ENCODE measurements around the gene PDE8A.
A peak's percentile ranks its signal among the peaks of the same experiment; 100 is the strongest.

Gene PDE8A

GRCh38 chr15:85062560-85062959 lies 80.9 kb downstream of the PDE8A start:
- no peak for DNase-seq (ENCODE audit: extremely low spot score, insufficient read length, low read depth)
- no peak for FAIRE-seq

- FAIRE-seq (no peak), DNase-seq (ENCODE audit: extremely low spot score, insufficient read length, low read depth) (no peak)
Measured at GRCh38 chr15:85063088-85063487, 81.4 kb downstream of the PDE8A start.

DNA sequence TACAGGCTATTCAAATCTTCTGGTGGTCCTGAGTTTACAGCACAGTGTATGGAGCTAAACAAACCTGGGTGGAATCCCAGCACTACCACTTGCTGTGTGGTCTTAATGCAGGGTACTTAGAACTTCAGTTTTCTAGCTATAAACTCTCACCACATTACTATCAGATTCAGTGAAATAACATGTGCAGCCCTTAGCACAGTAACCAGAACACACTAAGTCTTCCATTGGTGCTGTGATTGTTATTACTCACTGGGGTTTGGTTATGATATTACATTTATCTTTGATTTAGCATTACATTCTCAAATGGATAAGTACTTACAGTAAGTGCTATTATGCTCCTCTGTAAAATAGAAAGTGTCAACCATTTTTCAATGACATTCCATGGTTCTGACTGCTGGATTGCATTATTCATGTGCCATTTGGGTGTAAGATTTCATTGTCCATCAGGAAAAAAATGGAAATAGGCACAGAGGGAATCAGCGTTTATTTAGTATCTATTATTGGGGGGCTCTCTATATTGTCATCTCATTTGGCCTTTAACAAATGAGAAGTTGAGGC lies 81.9 kb downstream of the PDE8A start:
- DNase-seq (ENCODE audit: extremely low spot score, insufficient read length, low read depth) (no peak), FAIRE-seq (no peak)

- FAIRE-seq (no peak), DNase-seq (ENCODE audit: extremely low spot score, insufficient read length, low read depth) (no peak)
Measured at GRCh38 chr15:85064710-85065109, 83.1 kb downstream of the PDE8A start.

DNA sequence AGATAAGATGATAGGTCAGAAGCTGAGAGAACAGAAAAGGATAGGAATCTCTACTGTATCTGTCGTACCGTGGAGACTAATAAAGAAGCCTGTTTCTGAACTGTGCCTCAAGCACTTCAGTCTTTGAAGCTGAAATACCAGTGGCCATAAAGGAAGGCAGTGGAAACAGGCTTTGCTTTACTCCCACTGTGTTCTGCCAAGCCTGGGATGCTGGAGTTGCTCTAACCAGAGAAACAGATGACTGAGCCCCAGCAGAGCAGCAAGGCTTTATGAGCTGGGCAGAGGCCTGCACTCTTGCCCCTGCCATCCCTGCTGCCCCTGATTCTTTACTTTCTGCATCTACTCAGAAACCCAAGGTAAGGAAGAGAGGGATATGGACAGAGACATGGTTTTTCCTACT lies 89.4 kb downstream of the PDE8A start:
- DNase-seq (ENCODE audit: extremely low spot score, insufficient read length, low read depth) (no peak), FAIRE-seq (no peak)

GRCh38 chr15:85071504-85071903 lies 89.8 kb downstream of the PDE8A start:
- FAIRE-seq (no peak), DNase-seq (ENCODE audit: extremely low spot score, insufficient read length, low read depth) (no peak)

DNA sequence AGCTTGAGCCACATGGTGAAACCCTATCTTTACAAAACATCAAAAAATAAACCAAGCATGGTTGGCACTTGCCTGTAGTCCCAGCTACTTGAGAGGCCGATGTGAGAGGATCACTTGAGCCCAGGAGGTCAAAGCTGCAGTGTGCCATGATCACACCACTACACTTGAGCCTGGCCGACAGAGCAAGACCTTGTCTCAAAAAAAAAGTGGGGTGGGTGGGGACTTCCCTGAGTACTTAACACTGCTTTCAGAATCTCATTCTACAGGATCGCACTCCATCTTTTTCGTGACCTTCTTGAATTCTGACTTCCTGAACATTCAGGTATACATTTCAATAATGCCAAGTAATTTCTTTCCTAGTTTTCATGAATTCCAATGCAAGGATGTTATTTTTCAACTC lies 91.3 kb downstream of the PDE8A start:
- DNase-seq (ENCODE audit: extremely low spot score, insufficient read length, low read depth), result no peak
- no peak for FAIRE-seq

- DNase-seq (ENCODE audit: extremely low spot score, insufficient read length, low read depth), result no peak
- FAIRE-seq, result peak; percentile 42
Measured at GRCh38 chr15:85073556-85074194, 92.0 kb downstream of the PDE8A start.

- no peak for FAIRE-seq
- DNase-seq (ENCODE audit: extremely low spot score, insufficient read length, low read depth), result no peak
Measured at GRCh38 chr15:85086855-85087254, 105.2 kb downstream of the PDE8A start.

GRCh38 chr15:85088300-85088699 lies 106.6 kb downstream of the PDE8A start:
- no peak for FAIRE-seq
- no peak for DNase-seq (ENCODE audit: extremely low spot score, insufficient read length, low read depth)

- FAIRE-seq, result no peak
Measured at GRCh38 chr15:85089929-85090597, 108.4 kb downstream of the PDE8A start.

DNA sequence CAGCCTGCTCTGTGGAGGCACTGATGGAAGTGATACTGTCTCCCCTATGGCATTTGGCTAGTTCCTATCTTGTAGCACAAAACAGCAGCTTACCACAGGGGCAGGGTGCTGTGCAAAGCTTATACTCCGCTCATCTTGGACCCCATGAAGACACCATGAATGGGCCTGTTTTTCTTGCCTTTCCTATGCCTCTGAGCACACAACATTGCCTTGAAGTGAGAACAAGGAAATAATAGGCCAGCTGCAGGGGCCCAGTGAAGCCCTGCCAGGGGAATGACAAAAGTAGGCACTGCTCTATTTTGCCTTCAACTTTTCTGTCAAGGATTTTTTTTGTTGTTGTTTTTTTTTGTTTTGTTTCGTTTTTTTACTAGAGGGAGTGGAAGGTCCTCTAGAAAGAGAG lies 110.3 kb downstream of the PDE8A start:
- FAIRE-seq (no peak), DNase-seq (ENCODE audit: extremely low spot score, insufficient read length, low read depth) (no peak)

More at GRCh38 chr15:85089929-85090597, 108.4 kb downstream of the PDE8A start:
- DNase-seq (ENCODE audit: extremely low spot score, insufficient read length, low read depth), result no peak

DNA sequence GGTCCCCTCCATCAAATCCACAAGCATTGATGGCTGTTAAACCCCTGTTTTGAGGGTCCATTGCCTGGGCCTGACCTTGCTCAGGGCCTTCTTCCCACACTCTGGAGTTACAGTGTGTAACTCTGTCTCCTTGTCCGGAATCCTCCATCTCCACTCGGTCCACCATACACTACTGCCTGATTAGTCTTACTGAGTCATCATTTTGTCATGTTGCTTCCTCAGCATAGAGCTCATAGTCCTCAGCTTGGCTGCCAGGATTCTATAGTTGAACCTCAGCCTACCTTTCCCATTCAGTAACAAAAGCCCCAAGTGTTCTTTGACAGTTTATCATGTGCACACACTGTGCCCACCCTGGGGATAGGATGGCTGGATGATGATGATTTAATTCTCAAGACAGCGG lies 113.0 kb downstream of the PDE8A start:
- no peak for FAIRE-seq
- DNase-seq (ENCODE audit: extremely low spot score, insufficient read length, low read depth), result no peak

GRCh38 chr15:85095566-85095965 lies 113.9 kb downstream of the PDE8A start:
- no peak for FAIRE-seq
- no peak for DNase-seq (ENCODE audit: extremely low spot score, insufficient read length, low read depth)

GRCh38 chr15:85097250-85097649 lies 115.6 kb downstream of the PDE8A start:
- DNase-seq (ENCODE audit: extremely low spot score, insufficient read length, low read depth) (no peak), FAIRE-seq (no peak)

- no peak for DNase-seq (ENCODE audit: extremely low spot score, insufficient read length, low read depth)
- FAIRE-seq, result no peak
Measured at GRCh38 chr15:85097725-85098124, 116.1 kb downstream of the PDE8A start.

DNA sequence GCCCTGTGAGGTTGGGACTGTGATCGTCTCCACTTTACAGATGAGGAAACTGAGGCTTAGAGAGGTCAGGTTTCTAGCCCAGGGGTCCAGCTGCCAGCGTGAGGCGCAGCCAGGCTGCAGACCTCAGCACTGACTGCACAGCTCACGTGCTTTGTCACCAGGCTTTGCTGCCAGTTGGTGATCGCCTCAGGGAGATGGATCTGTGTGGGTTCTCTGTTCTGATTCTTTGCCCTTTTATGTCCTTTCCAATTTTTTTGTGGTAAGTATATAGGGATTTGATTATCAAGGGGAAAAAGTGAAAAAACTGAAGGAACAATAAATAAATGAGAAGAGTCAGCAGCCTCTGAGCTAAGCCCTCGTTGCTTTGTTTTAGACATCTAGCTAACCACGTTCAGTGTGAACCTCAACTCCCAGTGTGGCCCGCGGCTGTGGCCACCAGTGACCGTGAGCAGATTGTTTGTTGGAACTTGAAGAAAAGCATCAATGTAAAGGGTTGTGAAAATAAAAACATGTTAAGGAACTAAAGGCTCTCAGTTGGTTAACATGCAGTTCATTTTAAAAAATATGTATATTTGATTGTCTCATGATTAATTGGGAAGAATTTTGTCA lies 117.6 kb downstream of the PDE8A start:
- DNase-seq (ENCODE audit: extremely low spot score, insufficient read length, low read depth) (no peak), FAIRE-seq (no peak)

- no peak for FAIRE-seq
- no peak for DNase-seq (ENCODE audit: extremely low spot score, insufficient read length, low read depth)
Measured at GRCh38 chr15:85100186-85100937, 118.7 kb downstream of the PDE8A start.

DNA sequence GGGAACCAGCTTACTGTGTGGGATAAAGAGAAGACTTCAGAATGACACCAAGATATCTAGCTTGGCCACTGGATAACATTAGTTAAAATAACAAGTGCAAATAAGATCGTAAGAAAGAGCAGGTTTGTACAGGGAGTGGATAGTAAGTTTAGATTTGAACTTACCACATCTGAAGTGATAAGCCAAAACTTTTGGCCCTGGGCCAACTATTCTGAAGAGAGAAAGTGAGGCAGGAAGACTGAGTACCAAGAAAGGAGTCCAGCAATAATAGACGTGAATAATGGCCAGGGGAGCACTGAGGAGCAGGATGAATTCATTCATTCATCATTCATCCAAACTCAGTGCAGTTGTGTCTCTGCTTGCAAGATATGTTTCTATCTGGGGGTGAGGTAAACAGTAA lies 122.9 kb downstream of the PDE8A start:
- no peak for FAIRE-seq

DNA sequence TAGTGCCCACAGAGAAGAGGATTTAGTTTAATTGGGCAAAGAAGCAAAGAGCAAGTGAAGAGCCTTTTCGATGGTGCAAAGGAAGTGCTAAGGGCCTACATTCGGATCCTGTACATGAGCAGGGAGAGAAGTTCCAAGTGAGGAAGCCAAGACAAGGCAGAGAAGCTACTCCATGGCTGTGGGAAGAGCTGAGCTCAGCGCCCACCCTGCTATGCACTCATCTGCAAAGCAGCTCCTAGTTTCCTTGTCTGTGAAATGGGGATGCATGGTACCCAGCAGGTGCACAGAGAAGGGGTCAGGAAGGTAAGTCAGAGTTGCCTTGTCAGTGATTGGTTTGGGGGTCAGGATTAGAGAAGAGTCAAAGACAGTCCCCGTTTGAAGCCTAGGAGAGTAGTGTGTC lies 126.5 kb downstream of the PDE8A start:
- FAIRE-seq (no peak), DNase-seq (ENCODE audit: extremely low spot score, insufficient read length, low read depth) (no peak)

More for the DNA sequence above, 122.9 kb downstream of the PDE8A start:
- no peak for DNase-seq (ENCODE audit: extremely low spot score, insufficient read length, low read depth)

DNA sequence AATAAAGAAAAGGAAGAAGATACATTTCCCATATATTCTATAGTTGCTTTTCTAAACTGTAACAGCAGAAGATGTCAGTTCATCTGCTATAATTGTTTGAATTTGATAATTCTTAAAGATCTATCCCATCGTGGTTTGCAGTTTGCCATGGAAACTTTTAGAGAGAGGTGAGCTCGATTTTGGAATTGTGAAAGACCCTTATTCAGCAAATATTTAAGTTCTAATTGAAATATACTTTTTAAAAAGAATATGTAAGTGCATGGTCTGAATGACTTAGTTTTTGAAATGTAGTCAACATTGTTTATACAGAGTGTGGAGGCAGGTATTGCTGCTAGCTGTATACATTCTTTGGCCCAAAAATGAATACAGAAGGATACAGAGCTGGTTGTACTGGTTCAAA lies 127.7 kb downstream of the PDE8A start:
- DNase-seq (ENCODE audit: extremely low spot score, insufficient read length, low read depth) (no peak), FAIRE-seq (no peak)

Measured in GM18507 (cell line).